ENCODE data around the gene SDHC. TPM values are rescaled to one million over a fixed set of nuclear protein-coding genes. Genes with fewer than 3 reads are reported as not detected.
"Not testable (repeated sequence)": the region's sequence is repeated elsewhere in the genome, so short reads cannot be mapped to it uniquely, and the experiment has no call there.

The SDHC gene
- total and polyA plus RNA-seq, 2 of the 13 experiments (the other 11 are each of a cell fraction or from before 2014, with no cell fraction given), result 27.1 to 229 TPM

- ChIA-PET POLR2A (no interaction called here), CTCF (ENCODE audit: low intra/inter-chr PET ratio, low total read pairs) (no interaction called here)
- intact Hi-C loops (cut with micrococcal nuclease; ENCODE audit: unreplicated experiment) (no loop called here), in situ Hi-C loops (cut with HindIII; ENCODE audit: extremely low pct_ligation_motif_present, low pct_unique_long_range_greater_than_20kb) (no loop called here)
- no peak overlapping the region for H3K4me2 ChIP-seq (ENCODE audit: low read depth, low read length)
- no peak overlapping the region for H2AFZ ChIP-seq (ENCODE audit: low read length)
- no peaks in the 10 kb centered on the region for H4K20me1 ChIP-seq (ENCODE audit: insufficient read depth, low read length)
- H3K27ac ChIP-seq (ENCODE audit: extremely low read length, insufficient read depth, low read length), result no peak overlapping the region
- peaks cover 40% of the 10 kb centered on the region for H3K4me1 ChIP-seq (ENCODE audit: insufficient read depth, low read length)
- H3K79me2 ChIP-seq (ENCODE audit: insufficient read depth, low read length), result no peaks in the 10 kb centered on the region
- H3K27me3 ChIP-seq (ENCODE audit: control insufficient read depth in 1 of 2, insufficient read depth in 2 of 2, low read length in 2 of 2), result no peaks in the 10 kb centered on the region; a peak in 1 of 5 replicates
- DNase-seq (ENCODE audit: low spot score) (no peak), ATAC-seq (no peak), FAIRE-seq (no peak)
- H3K36me3 ChIP-seq (replicated peaks in 1 of 2; ENCODE audit: control insufficient read depth in 1 of 2, insufficient read depth in 2 of 2, low read length in 2 of 2), result no peaks in the 10 kb centered on the region
- no peak overlapping the region for H3K4me3 ChIP-seq (replicated peaks in 1 of 3; ENCODE audit: insufficient read depth in 1 of 3, low read depth in 2 of 3, low read length in 3 of 3)
- TF ChIP-seq SIX1 (CRISPR knock-in tag; IDR thresholded peaks at IDR 0.05; ENCODE audit: borderline replicate concordance), result no peak
- H3K9me3 ChIP-seq (ENCODE audit: low read length), result no peaks in the 10 kb centered on the region
- WGBS (ENCODE audit: low lambda C conversion rate), result 66% methylated on average over 11 of the region's 11 CpGs
- no TSS peak for BruUV-seq (replicated peaks)
- H3K9ac ChIP-seq (ENCODE audit: insufficient read depth, low read depth, low read length), result no peak overlapping the region
Observed at GRCh38 chr1:161404051-161404597, 89.9 kb downstream of the SDHC start.

- CTCF ChIA-PET (ENCODE audit: low intra/inter-chr PET ratio, low total read pairs); FAIRE-seq: not testable (repeated sequence)
- 83% methylated on average over 9 of the region's 17 CpGs for WGBS (ENCODE audit: low lambda C conversion rate)
Observed at GRCh38 chr1:161406551-161406950, 92.4 kb downstream of the SDHC start.

More at GRCh38 chr1:161406551-161406950, 92.4 kb downstream of the SDHC start:
- ATAC-seq; H3K27me3 ChIP-seq (ENCODE audit: control insufficient read depth in 1 of 2, insufficient read depth in 2 of 2, low read length in 2 of 2); H3K36me3 ChIP-seq (replicated peaks in 1 of 2; ENCODE audit: control insufficient read depth in 1 of 2, insufficient read depth in 2 of 2, low read length in 2 of 2); H3K79me2 ChIP-seq (ENCODE audit: insufficient read depth, low read length); DNase-seq (ENCODE audit: low spot score); H3K4me3 ChIP-seq (replicated peaks in 1 of 3; ENCODE audit: insufficient read depth in 1 of 3, low read depth in 2 of 3, low read length in 3 of 3); BruUV-seq (replicated peaks); H3K4me2 ChIP-seq (ENCODE audit: low read depth, low read length); in situ Hi-C loops (cut with HindIII; ENCODE audit: extremely low pct_ligation_motif_present, low pct_unique_long_range_greater_than_20kb); H3K9ac ChIP-seq (ENCODE audit: insufficient read depth, low read depth, low read length); H2AFZ ChIP-seq (ENCODE audit: low read length); H4K20me1 ChIP-seq (ENCODE audit: insufficient read depth, low read length); H3K9me3 ChIP-seq (ENCODE audit: low read length); intact Hi-C loops (cut with micrococcal nuclease; ENCODE audit: unreplicated experiment); POLR2A ChIA-PET; H3K27ac ChIP-seq (ENCODE audit: extremely low read length, insufficient read depth, low read length): not testable (repeated sequence)
- H3K4me1 ChIP-seq (ENCODE audit: insufficient read depth, low read length), result peaks cover 45% of the 10 kb centered on the region
